Stimulated activated CD8-positive, alpha-beta memory T cell treated with anti-CD3 and anti-CD28 coated beads, Interleukin-7, amount 100 ng/mL, for 48 hours (primary cell): ENCODE results near the gene TFEC.

ENCODE experiments used
- DNase-seq, 2 donors: peaks; one replicate each; pipeline ENCODE4 v3.0.0-alpha.2; 2020; ENCODE audit warnings: low read depth in 1 of 2; ENCODE audit errors: extremely low read depth in 1 of 2

Gene TFEC

GRCh38 chr7:115995701-115996100 lies 34.9 kb downstream of the TFEC start:
- DNase-seq: no peak

- DNase-seq: no peak
These were observed 42.2 kb downstream of the TFEC start for GRCh38 chr7:115988401-115988800.

GRCh38 chr7:115987486-115987885 lies 43.1 kb downstream of the TFEC start:
- no peak for DNase-seq

GRCh38 chr7:115984105-115984504 lies 46.5 kb downstream of the TFEC start:
- DNase-seq: no peak

- DNase-seq: no peak
These were observed 50.4 kb downstream of the TFEC start for GRCh38 chr7:115980159-115980558.

GRCh38 chr7:115976651-115977050 lies 53.9 kb downstream of the TFEC start:
- DNase-seq: no peak

GRCh38 chr7:115975766-115976165 lies 54.8 kb downstream of the TFEC start:
- DNase-seq: no peak

- no peak for DNase-seq
These were observed 57.2 kb downstream of the TFEC start for GRCh38 chr7:115973406-115973805.

GRCh38 chr7:115971506-115971905 lies 59.1 kb downstream of the TFEC start:
- no peak for DNase-seq

- DNase-seq: no peak
These were observed 62.0 kb downstream of the TFEC start for GRCh38 chr7:115968596-115968995.

GRCh38 chr7:115968171-115968570 lies 62.4 kb downstream of the TFEC start:
- DNase-seq: no peak

- DNase-seq: no peak
These were observed 64.6 kb downstream of the TFEC start for GRCh38 chr7:115965796-115966475.

GRCh38 chr7:115965236-115965635 lies 65.3 kb downstream of the TFEC start:
- no peak for DNase-seq

- no peak for DNase-seq
These were observed 65.8 kb downstream of the TFEC start for GRCh38 chr7:115964799-115965198.

- DNase-seq: no peak
These were observed 68.2 kb downstream of the TFEC start for GRCh38 chr7:115962340-115962739.

- no peak for DNase-seq
These were observed 76.8 kb downstream of the TFEC start for GRCh38 chr7:115953592-115954255.

GRCh38 chr7:115952832-115953231 lies 77.7 kb downstream of the TFEC start:
- no peak for DNase-seq

GRCh38 chr7:115951547-115951946 lies 79.0 kb downstream of the TFEC start:
- DNase-seq: no peak

GRCh38 chr7:115941703-115942268 lies 88.8 kb downstream of the TFEC start:
- DNase-seq: no peak

- no peak for DNase-seq
These were observed 90.0 kb downstream of the TFEC start for GRCh38 chr7:115940460-115941060.

- no peak for DNase-seq
These were observed 92.6 kb downstream of the TFEC start for GRCh38 chr7:115937960-115938359.

GRCh38 chr7:115933471-115933870 lies 97.1 kb downstream of the TFEC start:
- no peak for DNase-seq
